Measurements from ENCODE around the gene GSTT4. TPM values are rescaled to one million over a fixed set of nuclear protein-coding genes. Genes with fewer than 3 reads are reported as not detected.
"Not testable (repeated sequence)": the region's sequence is repeated elsewhere in the genome, so short reads cannot be mapped to it uniquely, and the experiment has no call there.

Gene GSTT4
- polyA plus RNA-seq, 4 donors: not detected

DNA sequence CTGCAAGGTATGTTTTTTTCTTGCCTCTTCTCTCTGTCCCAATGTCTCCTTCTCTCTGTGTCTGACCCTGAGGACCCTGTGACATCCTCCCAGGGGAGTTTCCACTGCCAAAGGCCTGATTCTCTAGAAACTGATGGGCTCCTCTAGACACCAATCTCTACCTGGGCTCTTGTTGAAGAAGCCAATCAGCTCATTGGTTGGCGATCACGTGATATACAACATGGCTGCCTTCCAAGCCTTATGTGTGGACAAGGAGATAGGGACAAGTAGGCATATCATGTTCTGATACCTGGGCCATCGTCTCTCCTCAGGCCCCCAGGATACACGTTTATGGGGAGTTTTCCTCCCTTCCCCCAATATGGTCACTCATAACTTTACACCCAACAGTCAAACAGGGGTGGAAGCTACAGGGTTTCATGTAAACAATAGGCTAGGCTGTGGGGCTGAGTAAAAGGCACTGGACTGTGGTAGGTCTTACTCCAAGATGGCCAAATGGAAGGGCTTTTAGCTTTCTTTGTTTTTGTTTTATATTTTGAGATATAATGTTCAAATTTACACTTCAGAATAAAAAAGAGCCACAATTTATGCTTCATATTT lies 11.6 kb downstream of the GSTT4 start:
- not testable (repeated sequence) for DNase-seq (ENCODE audit: low read depth in 4 of 4, low spot score in 3 of 4)

DNA sequence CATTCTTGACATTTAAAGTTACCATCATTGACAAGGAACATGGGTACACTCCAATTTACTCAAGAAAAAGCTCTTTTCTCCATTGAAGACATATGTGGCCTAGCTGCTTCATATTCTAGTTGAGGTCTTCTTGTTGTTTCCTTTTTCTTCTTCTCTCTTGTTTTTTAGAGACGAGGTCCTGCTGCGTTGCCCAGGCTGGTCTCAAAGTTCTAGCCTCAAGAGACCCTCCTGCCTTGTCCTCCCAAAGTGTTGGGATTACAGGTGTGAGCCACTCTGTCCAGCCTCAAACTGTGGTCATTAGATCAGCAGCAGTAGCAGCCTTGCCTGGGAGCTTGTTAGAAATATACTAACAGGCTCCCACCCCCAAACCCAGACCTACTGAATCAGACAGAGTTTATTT lies 12.2 kb downstream of the GSTT4 start:
- DNase-seq (ENCODE audit: low read depth in 4 of 4, low spot score in 3 of 4): not testable (repeated sequence)

- not testable (repeated sequence) for DNase-seq (ENCODE audit: low read depth in 4 of 4, low spot score in 3 of 4)
These were observed 15.5 kb downstream of the GSTT4 start for GRCh38 chr22:23989583-23990244.

GRCh38 chr22:23986538-23987178 lies 18.6 kb downstream of the GSTT4 start:
- not testable (repeated sequence) for DNase-seq (ENCODE audit: low read depth in 4 of 4, low spot score in 3 of 4)

DNA sequence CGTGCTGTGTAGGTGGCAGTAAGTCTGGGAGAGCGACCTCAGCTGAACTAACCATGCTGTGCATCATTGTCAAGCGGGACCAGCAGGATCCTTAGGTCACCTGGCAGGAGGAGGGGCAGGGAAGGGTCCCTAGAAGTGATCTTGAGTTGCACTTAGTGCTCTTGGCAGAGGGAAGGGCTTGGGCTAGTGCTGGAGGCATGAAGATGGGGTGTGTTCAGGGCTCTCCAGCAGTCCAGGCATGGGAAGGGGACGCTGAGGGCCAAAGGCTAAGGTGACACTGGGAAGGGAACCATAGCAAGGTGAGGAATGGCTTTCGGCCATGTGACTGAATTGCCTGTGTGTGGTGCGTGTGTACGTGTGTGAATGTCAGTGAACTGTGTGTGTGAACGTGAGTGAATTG lies 19.2 kb downstream of the GSTT4 start:
- DNase-seq (ENCODE audit: low read depth in 4 of 4, low spot score in 3 of 4): not testable (repeated sequence)

DNA sequence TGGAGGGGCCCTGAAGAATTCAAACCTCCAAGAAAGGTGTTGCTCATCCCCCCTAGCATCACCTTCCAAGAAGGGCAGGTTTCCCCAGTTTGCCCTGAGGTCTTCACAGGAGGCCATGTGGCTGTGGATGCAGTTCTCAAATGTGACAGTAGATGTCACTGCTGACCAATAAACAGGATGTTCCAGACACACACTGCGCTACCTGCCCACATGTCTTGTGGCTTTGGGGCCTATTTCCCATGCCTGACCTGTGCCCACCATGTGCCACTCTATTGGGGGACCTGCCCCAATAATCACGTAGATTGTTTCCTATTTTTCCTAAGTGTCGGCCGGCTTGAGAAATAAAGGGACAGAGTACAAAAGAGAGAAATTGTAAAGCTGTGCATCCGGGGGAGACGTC lies 20.8 kb downstream of the GSTT4 start:
- peak in 2 of 4 donors; percentile 12 to 18 for DNase-seq (ENCODE audit: low read depth in 4 of 4, low spot score in 3 of 4)

- DNase-seq (ENCODE audit: low read depth in 4 of 4, low spot score in 3 of 4): not testable (repeated sequence)
These were observed 24.7 kb downstream of the GSTT4 start for GRCh38 chr22:23980567-23980966.

DNA sequence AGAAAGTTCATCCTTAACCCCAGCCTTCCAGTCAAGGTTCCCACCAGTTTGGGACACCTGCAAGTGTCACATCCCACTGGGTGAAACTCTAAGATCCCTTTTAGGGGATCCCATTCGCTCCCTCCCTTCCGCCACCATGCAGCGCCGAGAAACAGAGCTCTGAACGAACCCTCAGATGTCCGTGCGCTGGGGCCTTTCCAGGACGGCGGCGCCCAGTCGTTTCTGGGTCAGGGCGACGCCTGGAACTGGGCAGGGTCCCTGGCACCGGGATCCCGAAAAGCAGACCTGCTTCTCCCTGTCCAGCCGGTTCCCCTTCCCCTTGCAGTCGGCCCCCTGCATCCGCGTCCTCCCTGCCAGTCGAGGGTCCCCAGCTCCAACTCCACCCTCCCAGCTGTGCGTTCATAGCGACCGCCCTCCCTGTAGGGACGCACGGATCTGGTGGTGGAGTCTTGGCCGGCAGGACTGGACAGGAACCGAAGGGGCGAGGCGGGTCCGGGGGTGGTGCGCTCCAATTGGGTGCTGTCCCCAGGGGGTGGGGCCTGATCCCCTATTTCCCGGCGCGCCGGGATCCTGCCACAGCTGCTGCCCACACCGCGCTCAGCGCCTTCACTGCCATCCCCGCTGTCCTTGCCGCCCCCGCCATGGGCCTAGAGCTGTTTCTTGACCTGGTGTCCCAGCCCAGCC lies 25.6 kb downstream of the GSTT4 start, which contains the start of gene GSTT2:
GSTT2 (plus strand) TSS at position 578 of the 684 bp plus-strand sequence.
- not testable (repeated sequence) for DNase-seq (ENCODE audit: low read depth in 4 of 4, low spot score in 3 of 4)

- DNase-seq (ENCODE audit: low read depth in 4 of 4, low spot score in 3 of 4): not testable (repeated sequence)
These were observed 27.9 kb downstream of the GSTT4 start for GRCh38 chr22:23977304-23977703.

- not testable (repeated sequence) for DNase-seq (ENCODE audit: low read depth in 4 of 4, low spot score in 3 of 4)
These were observed 30.4 kb downstream of the GSTT4 start for GRCh38 chr22:23974836-23975352.

- not testable (repeated sequence) for DNase-seq (ENCODE audit: low read depth in 4 of 4, low spot score in 3 of 4)
These were observed 30.9 kb downstream of the GSTT4 start, which contains the start of gene DDT for GRCh38 chr22:23974345-23974744. Gene DDT (minus strand): TSS chr22:23974441. CDS start chr22:23974414, 27 bp downstream.

DNA sequence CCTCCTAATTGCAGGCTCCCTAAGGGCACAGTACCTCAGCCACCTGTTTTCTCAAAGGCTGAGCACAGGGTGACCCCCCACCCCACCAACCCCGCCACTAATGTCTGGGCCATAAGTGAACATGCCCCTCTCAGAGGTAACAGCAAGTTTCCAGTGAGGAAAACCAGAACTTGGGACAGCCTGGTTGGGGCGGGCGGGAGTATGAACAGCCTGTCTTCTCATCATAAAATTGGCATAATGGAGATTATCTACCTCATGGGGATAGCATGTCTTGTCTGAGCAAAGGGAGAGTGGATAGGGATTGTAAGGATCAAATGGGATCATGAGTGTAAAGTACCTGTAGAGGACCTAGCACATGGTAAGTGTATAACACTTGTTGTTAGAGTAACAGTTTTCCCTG lies 33.3 kb downstream of the GSTT4 start:
- DNase-seq (ENCODE audit: low read depth in 4 of 4, low spot score in 3 of 4): not testable (repeated sequence)

- DNase-seq (ENCODE audit: low read depth in 4 of 4, low spot score in 3 of 4): no peak
These were observed 34.3 kb downstream of the GSTT4 start for GRCh38 chr22:23970816-23971486.

DNA sequence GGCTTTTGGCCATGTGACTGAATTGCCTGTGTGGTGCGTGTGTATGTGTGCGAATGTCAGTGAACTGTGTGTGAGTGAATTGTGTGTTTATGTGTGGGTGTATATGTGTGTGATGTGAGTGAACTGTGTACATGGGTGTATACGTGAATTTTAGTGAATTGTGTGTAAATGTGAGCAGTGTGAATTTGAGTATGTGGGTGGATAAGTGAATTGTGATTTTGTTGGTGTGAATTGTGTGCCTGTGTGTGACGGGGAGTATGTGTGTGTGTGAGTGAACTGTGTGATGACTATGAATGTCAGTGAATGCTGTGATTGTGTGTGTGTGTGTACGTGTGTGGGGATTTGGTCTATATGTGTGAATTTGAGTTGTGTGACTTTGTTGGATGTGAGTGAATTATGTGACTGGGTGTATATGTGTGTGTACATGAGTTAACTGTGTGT lies 35.0 kb downstream of the GSTT4 start:
- no peak for DNase-seq (ENCODE audit: low read depth in 4 of 4, low spot score in 3 of 4)

DNA sequence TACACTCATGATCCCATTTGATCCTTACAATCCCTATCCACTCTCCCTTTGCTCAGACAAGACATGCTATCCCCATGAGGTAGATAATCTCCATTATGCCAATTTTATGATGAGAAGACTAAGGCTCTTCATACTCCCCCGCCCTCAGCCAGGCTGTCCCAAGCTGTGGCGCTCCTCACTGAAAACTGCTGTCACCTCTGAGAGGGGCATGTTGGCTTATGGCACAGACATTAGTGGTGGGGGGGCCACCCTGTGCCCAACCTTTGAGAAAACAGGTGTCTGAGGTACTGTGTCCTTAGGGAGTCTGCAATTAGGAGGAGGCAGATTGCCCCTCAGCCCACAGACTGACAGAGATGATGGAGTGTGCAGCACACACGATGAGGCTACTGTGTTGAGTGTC lies 36.2 kb downstream of the GSTT4 start:
- DNase-seq (ENCODE audit: low read depth in 4 of 4, low spot score in 3 of 4): no peak

DNA sequence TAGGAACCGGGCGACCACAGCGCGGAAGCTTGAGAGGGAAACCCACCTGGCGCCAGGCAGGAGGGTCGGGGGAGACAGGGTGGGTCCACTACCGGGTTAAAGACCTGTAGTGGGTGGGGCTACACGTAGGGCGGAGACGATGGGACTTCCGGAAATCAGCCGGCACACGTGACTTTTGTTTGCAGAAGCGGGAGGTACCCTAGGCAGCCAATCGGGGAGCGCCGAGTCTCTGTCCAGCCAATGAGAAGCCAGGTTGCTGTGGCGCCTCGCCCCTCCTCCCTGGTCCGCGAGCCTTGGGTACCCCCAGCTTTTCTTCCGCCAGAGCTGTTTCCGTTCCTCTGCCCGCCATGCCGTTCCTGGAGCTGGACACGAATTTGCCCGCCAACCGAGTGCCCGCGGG lies 38.7 kb downstream of the GSTT4 start, which contains the start of gene DDTL:
DDTL (plus strand) TSS at position 321 of the 400 bp plus-strand sequence; CDS start at position 348, 27 bp downstream.
- not testable (repeated sequence) for DNase-seq (ENCODE audit: low read depth in 4 of 4, low spot score in 3 of 4)

DNA sequence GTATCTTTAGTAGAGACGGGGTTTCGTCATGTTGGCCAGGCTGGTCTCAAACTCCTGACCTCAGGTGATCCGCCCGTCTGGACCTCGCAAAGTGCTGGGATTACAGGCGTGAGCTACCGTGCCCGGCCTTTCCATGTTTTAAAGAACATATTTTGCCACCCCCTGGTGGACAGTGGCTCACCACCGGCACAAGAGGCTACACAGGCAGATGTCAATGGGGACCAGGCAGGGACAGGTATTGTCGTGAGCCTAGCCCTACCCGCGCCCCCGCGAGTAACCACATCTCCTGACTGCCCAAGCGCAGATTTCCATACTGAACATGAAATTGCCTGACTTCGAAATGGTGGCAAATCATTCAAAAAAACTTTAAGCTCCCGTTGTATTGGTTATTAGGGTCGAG lies 39.2 kb downstream of the GSTT4 start:
- DNase-seq (ENCODE audit: low read depth in 4 of 4, low spot score in 3 of 4): not testable (repeated sequence)

GRCh38 chr22:23961084-23961771 lies 44.0 kb downstream of the GSTT4 start, which contains the start of gene GSTT2B:
Gene GSTT2B (minus strand): TSS chr22:23961195. CDS start chr22:23961131, 64 bp downstream.
- not testable (repeated sequence) for DNase-seq (ENCODE audit: low read depth in 4 of 4, low spot score in 3 of 4)

GRCh38 chr22:23956301-23956900 lies 48.9 kb downstream of the GSTT4 start:
- peak; percentile 31 to 57 (median 52) for DNase-seq (ENCODE audit: low read depth in 4 of 4, low spot score in 3 of 4)

All from left renal pelvis (tissue), 4 donors.